ENCODE results near the gene VAMP5. TPM values are rescaled to one million over a fixed set of nuclear protein-coding genes. Genes with fewer than 3 reads are reported as not detected.

The VAMP5 gene
- total RNA-seq, 1 donor from 2014 or later = 8.8 TPM

DNA sequence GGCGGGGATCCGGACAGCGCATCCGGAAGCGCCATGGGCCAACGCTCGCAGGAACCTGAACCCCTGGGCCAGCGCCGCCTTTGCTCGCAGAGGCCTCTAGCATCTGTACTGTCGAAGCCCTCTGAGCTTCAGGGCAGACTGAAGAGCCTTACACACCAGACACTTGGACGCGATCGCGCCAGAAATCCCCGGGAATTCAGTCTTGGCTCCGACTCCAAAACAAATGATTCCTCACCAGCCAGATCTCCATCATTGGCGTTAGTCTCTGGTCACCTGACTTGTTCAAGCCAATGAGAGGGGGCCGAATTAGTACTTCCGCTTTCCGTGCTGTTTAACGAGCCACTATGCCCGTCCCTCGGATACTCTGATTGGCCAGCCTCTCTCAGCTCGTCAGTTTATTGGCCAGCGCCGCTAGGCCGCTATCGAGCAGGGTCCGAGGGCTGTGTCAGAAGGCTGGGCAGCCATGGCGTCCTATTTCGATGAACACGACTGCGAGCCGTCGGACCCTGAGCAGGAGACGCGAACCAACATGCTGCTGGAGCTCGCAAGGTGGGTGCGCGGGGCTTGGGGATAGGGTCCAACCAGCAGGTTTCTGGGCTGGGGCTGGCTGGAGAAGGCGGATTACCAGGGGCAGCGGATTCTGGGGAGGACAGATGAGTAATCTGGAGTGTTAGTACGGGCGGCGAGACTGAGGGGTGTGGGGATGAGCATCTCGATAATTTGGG is 11.2 kb downstream of the VAMP5 start, which contains the start of gene RNF181:
RNF181 (plus strand) TSS at position 445 of the 725 bp plus-strand sequence; CDS start at position 464, 19 bp downstream.
- POLR2A ChIA-PET = interaction anchor here (0.5 to 6.8 kb wide), 24 partner anchors 7 to 846 kb away, joined by 3 to 59 read pairs (median 5); partner anchors contain the start of genes C2orf68, ELMOD3, GGCX and KDM3A
- CTCF ChIA-PET = interaction anchor here (1.5 kb wide), 1 partner anchor 16 kb away, joined by 4 read pairs; the partner anchor contains the start of gene C2orf68
- TF ChIP-seq, protein P1, sequence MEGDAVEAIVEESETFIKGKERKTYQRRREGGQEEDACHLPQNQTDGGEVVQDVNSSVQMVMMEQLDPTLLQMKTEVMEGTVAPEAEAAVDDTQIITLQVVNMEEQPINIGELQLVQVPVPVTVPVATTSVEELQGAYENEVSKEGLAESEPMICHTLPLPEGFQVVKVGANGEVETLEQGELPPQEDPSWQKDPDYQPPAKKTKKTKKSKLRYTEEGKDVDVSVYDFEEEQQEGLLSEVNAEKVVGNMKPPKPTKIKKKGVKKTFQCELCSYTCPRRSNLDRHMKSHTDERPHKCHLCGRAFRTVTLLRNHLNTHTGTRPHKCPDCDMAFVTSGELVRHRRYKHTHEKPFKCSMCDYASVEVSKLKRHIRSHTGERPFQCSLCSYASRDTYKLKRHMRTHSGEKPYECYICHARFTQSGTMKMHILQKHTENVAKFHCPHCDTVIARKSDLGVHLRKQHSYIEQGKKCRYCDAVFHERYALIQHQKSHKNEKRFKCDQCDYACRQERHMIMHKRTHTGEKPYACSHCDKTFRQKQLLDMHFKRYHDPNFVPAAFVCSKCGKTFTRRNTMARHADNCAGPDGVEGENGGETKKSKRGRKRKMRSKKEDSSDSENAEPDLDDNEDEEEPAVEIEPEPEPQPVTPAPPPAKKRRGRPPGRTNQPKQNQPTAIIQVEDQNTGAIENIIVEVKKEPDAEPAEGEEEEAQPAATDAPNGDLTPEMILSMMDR (IDR thresholded peaks at IDR 0.05) = no peak
- Mint-ChIP-seq H3K27ac (peak within 1 kb of the TSS; percentile 97), H3K36me3 (ENCODE audit: low read depth) (peaks cover 42% of the 10 kb centered on the region), H3K9me3 (no peaks in the 10 kb centered on the region), H3K4me1 (peaks cover 36% of the 10 kb centered on the region), H3K27me3 (no peaks in the 10 kb centered on the region), H3K4me3 (peak within 1 kb of the TSS; percentile 99)
- DNase-seq (peak; percentile 71), ATAC-seq (ENCODE audit: low read depth) (peak; percentile 99)
- intact Hi-C loops (cut with micrococcal nuclease) = loop anchor here (1.0 kb wide), 5 partner anchors 11 to 177 kb away; partner anchors contain the start of genes GGCX, SH2D6, USP39 and VAMP5

GRCh38 chr2:85596026-85596333 is 11.7 kb downstream of the VAMP5 start:
- Mint-ChIP-seq H3K4me3 (peak overlapping the region; percentile 99), H3K27ac (peak overlapping the region; percentile 97), H3K9me3 (no peaks in the 10 kb centered on the region), H3K36me3 (ENCODE audit: low read depth) (peaks cover 42% of the 10 kb centered on the region), H3K4me1 (peaks cover 36% of the 10 kb centered on the region), H3K27me3 (no peaks in the 10 kb centered on the region)
- intact Hi-C loops (cut with micrococcal nuclease) = no loop called here
- no peak for DNase-seq
- ATAC-seq (ENCODE audit: low read depth) = peak; percentile 12
- TF ChIP-seq, protein P1 (IDR thresholded peaks at IDR 0.05) = no peak
- ChIA-PET CTCF (no interaction called here), POLR2A (interaction anchor here (0.5 to 6.8 kb wide), 19 partner anchors 10 to 510 kb away, joined by 3 to 59 read pairs (median 6); partner anchors contain the start of genes C2orf68, ELMOD3, GGCX and MAT2A)

- DNase-seq (no peak), ATAC-seq (ENCODE audit: low read depth) (no peak)
- intact Hi-C loops (cut with micrococcal nuclease) = no loop called here
- no peaks in the 10 kb centered on the region for H3K9me3 Mint-ChIP-seq
- peaks cover 44% of the 10 kb centered on the region for H3K36me3 Mint-ChIP-seq (ENCODE audit: low read depth)
- peaks cover 40% of the 10 kb centered on the region for H3K4me1 Mint-ChIP-seq
- ChIA-PET POLR2A (interaction anchor here (0.7 to 6.8 kb wide), 10 partner anchors 9 to 188 kb away, joined by 3 to 59 read pairs (median 18); partner anchors contain the start of genes C2orf68, GGCX, MAT2A and SH2D6), CTCF (no interaction called here)
- H3K27ac Mint-ChIP-seq = peak overlapping the region; percentile 18
- H3K4me3 Mint-ChIP-seq = peak overlapping the region; percentile 99
- no peaks in the 10 kb centered on the region for H3K27me3 Mint-ChIP-seq
- TF ChIP-seq, protein P1 (IDR thresholded peaks at IDR 0.05) = no peak
These were observed 12.4 kb downstream of the VAMP5 start for GRCh38 chr2:85596486-85597143.

DNA sequence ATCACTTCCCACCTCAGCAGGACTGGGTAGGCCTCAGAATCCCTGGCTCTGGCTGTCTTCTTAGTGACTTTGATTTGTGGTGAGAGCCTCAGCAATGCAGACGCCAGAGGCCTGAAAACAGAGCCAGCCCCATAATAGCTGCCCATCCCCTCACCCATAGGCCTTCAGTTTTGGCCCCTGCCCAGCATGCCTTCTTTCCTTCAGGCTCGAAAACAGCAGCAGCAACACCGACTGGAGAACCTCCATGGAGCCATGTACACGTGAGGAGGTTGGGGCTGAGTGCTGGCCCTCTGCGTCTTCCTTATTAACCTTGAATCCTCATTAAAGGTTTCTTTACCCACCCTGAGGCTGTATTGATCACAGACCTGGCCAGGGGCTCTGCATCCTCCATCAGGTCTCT is 13.0 kb downstream of the VAMP5 start:
- CTCF ChIA-PET = no interaction called here
- POLR2A ChIA-PET = interaction anchor here (0.7 to 3.4 kb wide), 6 partner anchors 9 to 36 kb away, joined by 3 to 59 read pairs (median 16); partner anchors contain the start of genes C2orf68, GGCX and VAMP5
- no peak for ATAC-seq (ENCODE audit: low read depth)
- no peak for DNase-seq
- Mint-ChIP-seq H3K4me3 (no peak overlapping the region), H3K9me3 (no peaks in the 10 kb centered on the region), H3K36me3 (ENCODE audit: low read depth) (peaks cover 48% of the 10 kb centered on the region), H3K27me3 (no peaks in the 10 kb centered on the region), H3K27ac (no peak overlapping the region), H3K4me1 (peaks cover 45% of the 10 kb centered on the region)
- intact Hi-C loops (cut with micrococcal nuclease) = no loop called here
- TF ChIP-seq, protein P1 (IDR thresholded peaks at IDR 0.05) = no peak

Data from activated B cell treated with CpG ODN at 0.5 μM for 24 hours (primary cell).